CD4-positive, alpha-beta T cell treated with Interleukin-12 subunit alpha and Interleukin-12 subunit beta, for 1 hour (primary cell): ENCODE measurements around the gene BRD8.
"Not testable (repeated sequence)": the region's sequence is repeated elsewhere in the genome, so short reads cannot be mapped to it uniquely, and the experiment has no call there.

Source experiments
- DNase-seq: peaks from one replicate; pipeline ENCODE4 v3.0.0-alpha.2; 2020

BRD8 gene

DNA sequence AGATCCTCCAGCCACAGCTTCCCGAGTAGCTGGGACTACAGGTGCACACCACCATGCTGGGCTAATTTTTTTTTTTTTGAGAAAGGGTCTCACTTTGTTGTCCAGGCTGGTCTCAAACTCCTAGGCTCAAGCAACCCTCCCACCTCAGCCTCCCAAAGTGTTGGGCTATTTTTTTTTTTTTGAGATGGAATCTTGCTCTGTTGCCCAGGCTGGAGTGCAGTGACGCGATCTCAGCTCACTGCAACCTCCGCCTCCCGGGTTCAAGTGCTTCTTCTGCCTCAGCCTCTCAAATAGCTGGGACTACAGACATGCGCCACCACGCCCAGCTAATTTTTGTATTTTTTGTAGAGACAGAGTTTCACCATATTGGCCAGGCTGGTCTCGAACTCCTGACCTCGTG is 22.5 kb downstream of the BRD8 start:
- DNase-seq, result not testable (repeated sequence)

- no peak for DNase-seq
Measured at GRCh38 chr5:138149530-138149929, 28.9 kb downstream of the BRD8 start.

DNA sequence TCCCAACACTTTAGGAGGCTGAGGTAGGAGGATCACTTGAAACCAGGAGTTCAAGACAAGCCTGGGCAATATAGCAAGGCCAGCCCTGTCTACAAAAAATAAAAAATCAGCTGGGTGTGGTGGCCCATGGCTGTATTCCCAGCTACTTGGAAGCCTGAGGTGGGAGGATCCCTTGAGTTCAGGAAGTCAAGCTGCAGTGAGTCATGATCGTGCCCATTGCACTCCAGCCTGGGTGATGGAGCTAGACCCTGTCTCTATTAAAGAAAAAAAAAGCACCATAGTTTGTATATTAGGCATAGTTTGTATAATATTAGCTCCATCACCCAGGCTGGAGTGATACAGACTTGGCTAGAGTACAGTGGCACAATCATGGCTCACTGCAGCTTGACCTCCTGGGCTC is 29.6 kb downstream of the BRD8 start:
- no peak for DNase-seq

DNA sequence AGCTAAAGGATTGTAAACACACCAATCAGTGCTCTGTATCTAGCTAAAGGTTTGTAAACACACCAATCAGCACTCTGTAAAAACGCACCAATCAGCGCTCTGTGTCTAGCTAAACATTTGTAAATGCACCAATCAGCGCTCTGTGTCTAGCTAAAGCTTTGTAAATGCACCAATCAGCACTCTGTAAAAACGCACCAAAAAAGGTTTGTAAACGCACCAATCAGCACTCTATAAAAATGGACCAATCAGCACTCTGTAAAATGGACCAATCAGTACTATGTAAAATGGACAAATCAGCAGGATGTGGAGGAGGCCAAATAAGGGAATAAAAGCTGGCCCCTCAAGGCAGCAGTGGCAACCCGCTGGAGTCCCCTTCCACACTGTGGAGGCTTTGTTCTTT is 34.9 kb downstream of the BRD8 start:
- DNase-seq, result not testable (repeated sequence)

DNA sequence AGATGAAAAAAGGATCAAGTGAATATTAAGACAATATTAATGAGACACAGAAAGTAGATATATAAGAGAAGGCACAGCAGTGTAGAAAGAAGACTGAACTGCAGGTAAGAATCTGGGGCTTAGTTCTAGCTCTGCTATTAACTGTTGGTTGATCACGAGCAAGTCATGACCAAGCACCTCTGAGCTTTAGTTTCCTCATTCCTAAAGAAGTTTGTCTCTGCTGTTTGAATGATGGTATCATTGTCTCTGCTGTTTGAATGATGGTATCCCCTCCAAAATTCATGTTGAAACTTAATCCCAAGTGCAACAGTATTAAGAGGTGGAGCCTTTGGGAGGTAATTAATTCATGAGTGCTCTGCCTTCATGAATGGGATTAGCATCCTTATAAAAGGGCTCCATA is 36.7 kb downstream of the BRD8 start:
- DNase-seq, result no peak

DNA sequence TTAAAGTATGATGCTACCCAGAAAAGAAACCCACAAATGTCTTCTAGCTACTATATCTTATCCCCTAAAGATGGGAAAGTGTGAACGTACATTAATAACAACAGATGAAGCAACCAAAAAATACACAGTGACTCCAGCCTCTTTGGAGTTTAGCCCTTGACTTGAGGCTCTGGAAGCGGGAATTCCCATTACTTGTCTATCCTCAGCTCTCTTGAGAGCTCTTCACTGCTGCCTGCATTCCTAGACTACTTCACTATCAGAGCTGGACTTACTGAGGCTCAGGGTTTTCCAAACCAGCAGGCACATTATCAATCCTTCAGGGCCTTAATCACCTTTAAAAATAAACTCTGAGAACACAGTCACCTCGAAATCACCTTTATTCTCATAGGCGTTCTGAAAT is 38.2 kb downstream of the BRD8 start:
- DNase-seq, result no peak

DNA sequence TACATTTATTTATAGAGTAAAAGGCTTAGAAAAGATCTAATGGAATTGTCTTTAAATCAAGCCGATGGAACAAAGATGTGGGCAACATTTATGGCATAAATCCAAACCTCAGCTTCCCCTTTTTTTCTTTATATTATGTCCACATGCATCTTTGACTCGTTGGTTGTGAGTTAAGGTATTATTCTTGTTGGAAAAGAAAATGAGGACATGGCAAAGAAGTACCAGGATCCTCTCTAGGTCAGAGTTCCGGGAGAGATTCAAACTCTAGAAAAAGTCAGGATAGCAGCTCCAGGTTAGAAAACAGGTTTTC is 38.7 kb downstream of the BRD8 start:
- DNase-seq, result no peak

DNA sequence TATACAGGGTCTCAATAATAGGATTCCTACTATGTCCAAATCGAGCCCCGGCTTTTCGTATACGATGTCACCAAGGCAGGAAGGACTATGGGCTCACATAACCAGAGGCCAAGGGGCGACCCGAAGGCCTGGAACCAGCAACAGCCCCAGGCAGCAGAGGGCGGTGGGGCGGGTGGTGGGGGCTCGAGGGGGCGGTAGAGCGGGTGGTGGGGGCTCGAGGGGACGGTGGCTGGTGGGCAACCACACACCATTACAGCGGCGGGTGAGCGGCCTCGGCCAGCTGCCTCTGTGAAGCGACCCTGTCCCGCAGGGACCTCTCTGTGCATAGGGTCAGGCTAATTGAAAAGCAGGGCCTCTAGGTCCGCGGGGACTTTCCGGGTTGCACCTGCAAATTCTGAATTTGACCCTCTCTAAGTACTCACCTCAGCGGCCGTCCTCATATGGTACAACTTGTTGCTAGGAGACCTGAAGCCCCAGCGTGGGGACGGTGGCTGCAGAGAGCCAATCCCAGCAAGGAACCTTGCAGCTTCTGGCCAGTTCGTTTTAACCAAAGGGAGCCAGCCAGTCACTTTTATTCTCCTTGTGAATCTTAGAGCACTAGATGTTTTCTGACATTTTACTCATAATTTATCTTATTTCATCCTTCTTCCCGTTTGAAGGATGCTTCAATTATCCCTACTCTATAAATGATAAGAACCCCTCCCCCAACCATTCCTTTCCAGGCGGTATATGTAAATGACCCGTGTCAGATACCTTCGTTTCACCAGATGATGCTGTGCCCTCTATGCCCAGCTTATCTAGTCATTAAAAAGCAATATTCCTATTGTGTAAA is 39.3 kb downstream of the BRD8 start, which contains the start of gene NME5:
TSS of gene NME5 (minus strand) at position 480 of the 832 bp plus-strand sequence. CDS start 648 bp downstream, outside the sequence.
- no peak for DNase-seq

DNA sequence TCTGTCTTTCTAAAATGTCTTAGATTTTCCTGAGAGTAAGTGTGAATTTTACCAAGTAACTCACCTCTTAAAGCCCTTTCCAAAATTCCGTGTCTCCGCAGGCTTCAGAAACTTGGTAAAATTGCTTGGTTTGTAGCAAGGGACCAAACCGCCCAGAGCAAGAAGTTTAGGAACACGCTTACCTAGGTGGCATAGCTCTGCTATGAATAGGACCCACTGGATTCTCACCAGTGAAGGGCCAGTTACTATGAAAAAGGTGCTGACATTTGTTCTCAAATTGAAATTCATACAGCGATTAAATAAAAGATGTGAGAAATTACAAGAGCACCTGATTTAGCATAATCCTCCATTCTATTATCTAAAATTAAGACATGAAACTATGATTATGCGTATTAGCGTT is 45.9 kb downstream of the BRD8 start:
- no peak for DNase-seq

DNA sequence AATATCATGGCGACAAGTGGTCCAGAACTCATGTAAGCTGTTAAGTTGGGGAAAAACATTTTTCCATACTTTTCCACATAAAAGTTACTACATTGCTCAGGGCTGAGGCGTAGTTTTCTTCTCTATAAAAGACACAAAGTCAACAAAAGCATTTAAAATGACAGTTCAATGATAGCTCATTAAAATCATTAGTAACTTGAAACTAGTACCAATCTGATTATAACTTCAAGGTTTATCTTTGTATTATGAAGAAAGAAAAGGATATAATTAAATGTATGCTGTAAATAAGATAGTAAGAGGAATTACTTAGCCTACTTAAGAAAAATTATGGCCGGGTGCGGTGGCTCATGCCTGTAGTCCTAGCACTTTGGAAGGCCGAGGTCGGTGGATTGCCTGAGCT is 49.1 kb downstream of the BRD8 start:
- DNase-seq, result no peak

- no peak for DNase-seq
Measured at GRCh38 chr5:138128334-138128733, 50.1 kb downstream of the BRD8 start.

DNA sequence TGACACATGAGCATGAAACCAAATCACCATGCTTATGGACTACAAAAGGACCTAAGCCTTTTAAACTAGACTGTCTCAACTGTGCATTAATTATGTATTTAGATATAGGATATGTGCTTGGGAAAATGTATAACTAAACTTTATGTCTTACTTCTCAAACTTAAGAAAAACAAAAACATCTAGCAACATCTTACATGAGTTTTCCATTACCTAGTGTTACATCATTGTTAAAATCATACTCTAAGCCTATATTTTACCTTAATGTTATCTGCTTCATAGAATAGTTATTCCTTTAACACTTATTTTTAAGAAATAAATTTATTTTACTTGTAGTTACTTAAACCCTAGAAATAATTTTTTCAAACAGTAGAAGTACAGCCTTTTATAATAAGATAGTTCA is 63.2 kb downstream of the BRD8 start:
- no peak for DNase-seq

DNA sequence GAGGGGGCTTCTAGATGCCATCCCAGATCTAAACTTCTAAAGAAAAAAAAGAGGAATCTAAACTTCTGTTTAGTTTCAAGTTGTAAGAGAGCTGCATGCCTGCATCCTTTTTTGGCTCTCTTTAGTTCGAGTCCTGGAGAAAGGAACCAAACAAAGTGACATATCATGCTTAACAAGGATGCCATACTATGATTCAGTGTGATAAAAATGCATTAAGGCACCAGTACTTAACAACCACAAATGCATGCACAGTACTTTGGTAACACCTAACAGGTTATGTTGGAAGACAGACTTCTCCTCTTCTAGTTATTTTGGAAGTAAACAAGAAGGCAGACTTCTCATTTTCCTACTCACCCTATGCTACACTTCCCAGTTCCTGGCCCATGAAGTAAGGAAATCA is 66.5 kb downstream of the BRD8 start:
- DNase-seq, result no peak

DNA sequence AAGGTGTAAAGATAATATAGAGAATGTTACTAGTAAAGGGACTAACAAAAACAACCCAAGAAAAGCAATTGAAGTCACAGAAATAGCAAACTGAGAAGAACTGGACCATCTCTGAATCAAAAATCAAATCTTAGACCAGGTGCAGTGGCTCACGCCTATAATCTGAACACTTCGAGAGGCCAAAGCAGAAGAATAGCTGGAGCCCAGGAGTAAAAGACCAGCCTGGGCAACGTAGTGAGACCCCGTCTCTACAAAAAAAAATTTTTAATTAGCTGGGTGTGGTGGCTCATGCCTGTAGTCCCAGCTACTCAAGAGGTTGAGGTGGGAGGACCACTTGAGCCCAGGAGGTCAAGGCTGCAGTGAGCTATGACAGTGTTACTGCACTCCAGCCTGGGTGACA is 67.2 kb downstream of the BRD8 start:
- no peak for DNase-seq

DNA sequence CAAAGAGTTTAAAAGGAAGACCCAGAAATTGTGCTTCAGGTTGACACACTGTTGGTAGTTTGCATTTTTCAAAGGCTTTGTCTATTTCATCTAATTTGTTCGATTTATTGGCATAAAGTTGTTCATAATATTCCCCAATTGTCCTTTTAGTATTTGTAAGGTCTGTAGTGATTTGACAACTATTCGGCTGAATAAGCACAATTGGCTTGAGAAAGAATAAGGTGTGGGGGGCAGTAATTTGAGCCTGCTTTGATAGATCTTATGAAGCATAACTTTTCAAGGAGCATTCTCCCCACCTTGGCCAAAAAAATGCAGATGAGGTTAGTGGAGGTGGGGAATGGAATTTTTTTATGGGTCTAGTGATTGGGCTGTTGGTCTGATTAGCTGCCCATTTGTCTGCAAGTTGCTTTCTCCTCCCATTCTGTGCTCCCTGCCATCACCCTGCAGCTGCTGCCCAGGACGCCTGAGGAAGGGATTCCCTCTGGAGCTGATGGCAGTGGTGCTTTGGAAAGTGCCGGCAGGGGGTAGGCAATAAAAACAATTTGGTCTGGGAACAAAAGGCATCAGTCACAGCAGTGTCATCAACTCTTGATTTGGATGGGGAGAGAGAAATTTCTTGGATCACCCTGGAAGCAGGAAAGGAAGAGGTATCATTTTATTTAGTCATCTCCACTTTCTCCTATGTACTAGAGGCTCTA is 68.0 kb downstream of the BRD8 start:
- DNase-seq, result no peak

DNA sequence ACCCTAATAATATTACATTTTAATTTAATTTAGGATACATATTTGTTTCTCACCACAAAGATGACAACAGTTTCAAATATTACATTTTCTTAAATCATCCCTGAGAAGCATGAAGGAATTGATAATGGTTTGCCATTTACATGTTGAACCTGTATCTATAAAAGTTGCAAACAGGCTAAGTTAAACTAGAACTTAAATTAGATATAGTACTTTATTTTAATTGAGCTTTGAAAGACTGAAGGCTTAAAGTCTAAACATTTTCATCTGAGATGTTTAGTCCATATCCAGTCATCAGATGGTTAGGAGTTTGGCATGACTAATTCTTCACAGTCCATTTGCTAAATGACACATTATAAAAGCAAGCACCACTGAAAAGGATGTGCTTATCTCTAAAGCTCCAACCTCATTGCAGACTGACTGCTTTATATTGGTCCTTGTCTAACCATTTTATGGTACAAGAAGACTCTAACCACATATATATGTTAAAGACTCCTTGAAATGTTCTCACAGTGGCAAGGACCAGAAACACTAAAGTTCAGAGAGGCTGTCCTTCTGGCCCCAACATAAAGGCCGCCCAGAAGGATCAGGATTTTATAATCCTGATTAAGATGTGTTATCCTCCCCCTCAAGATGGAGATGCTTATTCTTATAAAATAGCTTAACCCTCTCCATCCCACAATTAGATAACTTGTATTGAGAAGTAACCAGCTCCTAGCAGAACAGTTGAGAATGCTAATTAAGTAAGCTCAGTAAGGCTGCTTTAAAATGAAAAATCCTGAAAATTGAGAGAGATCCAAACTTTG is 68.8 kb downstream of the BRD8 start:
- DNase-seq, result no peak

- DNase-seq, result no peak
Measured at GRCh38 chr5:138107213-138107612, 71.2 kb downstream of the BRD8 start.

- no peak for DNase-seq
Measured at GRCh38 chr5:138105709-138106108, 72.7 kb downstream of the BRD8 start.

- DNase-seq, result no peak
Measured at GRCh38 chr5:138103319-138103637, 75.2 kb downstream of the BRD8 start.

GRCh38 chr5:138102454-138103318 is 75.7 kb downstream of the BRD8 start:
- DNase-seq, result no peak

- no peak for DNase-seq
Measured at GRCh38 chr5:138096997-138097828, 81.2 kb downstream of the BRD8 start.

- no peak for DNase-seq
Measured at GRCh38 chr5:138096363-138096762, 82.1 kb downstream of the BRD8 start.
